HG03354 (cell line): ENCODE results near the gene TRHDE.
A peak's percentile ranks its signal among the peaks of the same experiment; 100 is the strongest.

ENCODE experiments used
- ATAC-seq: cut with Tn5 transposase; IDR thresholded peaks from one replicate; pipeline ENCODE4 v1.9.1; 2021; ENCODE audit warnings: mild to moderate bottlenecking; ENCODE audit not compliant: unreplicated experiment, poor library complexity, severe bottlenecking

TRHDE gene

DNA sequence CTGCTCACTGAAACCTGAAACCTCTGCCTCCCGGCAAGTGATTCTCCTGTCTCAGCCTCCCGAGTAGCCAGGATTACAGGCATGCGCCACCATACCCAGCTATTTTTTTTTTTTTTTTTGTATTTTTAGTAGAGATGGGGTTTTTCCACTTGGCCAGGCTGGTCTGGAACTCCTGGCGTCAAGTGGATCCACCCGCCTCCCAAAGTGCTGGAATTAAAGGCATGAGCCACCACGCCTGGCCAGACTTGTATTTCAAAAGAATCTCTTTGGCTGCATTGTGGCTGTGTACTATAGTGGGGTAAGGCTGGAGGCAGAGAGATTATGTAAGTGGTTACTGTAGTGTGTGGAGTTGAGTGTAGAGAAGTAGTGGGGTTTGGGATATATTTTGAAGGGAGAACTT lies 35.1 kb downstream of the TRHDE start:
- ATAC-seq: no peak

DNA sequence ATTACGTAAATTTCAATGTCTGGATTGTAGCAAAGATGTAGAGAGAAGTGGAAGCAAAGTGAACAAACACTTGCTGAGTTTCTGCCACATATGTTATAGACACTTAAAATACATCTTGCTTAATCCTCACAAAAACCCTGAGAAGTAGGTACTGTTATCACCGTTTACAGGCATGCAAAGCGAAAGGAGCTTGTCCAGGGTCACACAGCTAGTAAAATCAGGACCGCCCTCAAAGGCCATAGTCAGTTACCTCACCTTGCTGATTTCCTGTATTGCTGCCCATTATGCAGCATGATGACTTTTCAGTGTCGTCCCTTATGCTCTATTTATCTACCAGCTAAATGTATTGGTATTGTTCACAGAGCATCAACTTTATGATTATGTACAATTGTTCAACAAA lies 39.8 kb downstream of the TRHDE start:
- ATAC-seq: no peak

DNA sequence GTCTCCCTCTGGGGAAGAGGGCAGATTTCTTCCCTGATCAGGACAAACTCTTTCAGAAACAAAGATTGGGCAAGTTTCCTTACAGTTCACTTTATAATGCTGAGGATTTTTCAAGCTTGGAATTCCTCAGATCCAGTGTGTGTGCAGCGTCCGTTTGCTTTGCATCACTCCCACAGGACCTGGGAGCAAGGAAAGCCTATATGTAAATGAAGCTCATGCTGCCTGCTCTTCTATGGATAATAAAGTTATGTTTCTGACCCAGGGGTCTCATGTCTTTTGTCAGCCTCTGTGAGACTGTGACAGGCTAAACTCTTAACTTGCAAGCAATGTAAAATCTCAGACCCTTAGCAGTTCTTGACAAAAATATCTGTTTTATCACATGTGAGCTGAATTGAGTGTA lies 41.6 kb downstream of the TRHDE start:
- no peak for ATAC-seq

DNA sequence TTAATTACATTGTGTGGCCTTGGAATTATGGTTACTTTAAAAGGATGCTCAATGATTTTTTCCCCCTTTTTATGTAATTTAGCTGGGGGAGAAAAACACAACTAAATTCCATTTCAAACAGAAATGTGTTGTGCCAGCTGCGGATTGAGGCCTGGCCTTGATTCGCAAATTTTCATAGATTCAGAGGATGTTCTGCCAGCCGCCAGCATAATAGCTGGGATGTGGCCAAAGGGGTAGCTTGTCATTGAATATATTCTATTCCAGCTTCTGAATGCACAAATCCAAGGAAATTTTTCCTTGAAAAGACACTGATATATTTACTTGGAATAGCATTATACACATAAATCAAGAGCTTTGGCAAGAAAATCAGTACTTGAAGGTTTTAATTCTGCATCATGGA lies 43.7 kb downstream of the TRHDE start:
- no peak for ATAC-seq

DNA sequence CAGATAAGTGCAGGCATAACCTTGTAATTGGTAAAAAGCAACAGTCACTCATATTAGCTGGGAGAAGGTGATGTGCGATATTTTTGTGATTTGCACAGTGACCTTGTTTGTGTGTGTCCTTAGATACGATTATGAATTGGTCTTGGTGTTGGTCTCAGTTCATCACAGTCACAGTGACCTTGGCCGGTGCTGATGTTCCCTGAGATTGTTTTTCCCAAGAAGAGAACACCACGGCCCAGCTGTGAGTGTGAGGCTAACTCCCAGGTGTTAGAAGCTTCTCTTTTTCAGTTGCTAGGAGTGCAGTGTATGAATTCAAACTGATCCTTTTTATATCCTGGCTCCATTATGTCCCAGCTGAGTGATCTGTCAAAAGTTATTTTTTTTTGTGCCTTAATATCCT lies 46.2 kb downstream of the TRHDE start:
- ATAC-seq: no peak

DNA sequence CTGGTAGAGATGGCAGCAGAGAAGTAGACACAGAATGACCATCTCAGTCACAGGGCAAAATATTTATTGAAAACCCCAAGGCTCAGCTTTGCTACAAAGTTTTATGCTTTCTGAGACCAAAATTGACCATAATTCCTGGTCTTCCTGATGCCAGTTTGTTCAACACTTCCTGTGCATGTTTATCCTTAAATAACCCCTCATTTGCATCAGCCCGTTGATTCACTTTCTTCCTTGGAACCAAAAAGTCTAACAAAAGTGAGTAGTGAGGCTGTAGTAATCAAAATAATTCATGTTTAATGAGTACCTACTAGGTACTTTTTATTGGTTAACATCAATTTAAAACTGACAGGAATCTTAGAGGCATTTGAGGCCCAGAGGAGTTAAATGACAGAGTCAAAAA lies 51.7 kb downstream of the TRHDE start:
- no peak for ATAC-seq

DNA sequence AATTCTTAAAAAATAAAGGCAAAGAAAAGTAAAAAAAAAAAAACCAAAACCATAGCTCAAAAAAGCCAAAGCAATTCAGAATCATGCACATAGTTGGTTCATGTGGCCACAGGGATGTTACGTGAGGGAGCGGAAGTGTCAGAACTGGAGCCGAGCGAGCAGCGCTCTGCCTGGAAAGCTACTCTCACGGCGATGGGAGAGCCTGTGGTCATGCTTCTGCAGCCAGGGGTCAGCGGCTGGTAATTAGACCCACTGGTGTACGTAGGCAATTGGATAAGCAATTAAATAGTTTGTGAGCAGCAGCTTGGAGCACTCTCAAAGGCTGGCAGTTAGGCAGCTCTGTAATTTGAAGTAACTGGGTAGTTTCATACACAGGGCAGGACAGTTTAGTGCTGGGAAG lies 58.1 kb downstream of the TRHDE start:
- ATAC-seq: no peak

DNA sequence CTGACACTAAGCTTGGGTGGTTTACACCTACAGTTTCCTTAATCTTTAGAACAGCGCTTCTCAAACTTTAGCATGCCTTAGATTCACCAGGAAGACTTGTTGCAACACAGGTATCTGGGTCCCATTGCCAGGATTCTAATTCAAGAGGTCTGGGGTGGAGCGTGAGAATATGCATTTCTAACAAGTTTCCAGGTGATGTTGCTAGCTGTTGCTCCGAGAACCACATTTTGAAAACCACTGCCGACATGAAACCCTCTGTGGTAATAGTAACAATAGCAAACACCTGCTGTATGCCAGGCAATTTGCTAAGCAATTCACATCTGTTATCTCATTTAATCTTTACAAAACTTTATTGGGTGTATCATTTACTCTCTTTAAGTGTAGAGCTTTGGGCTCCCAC lies 58.6 kb downstream of the TRHDE start:
- no peak for ATAC-seq

DNA sequence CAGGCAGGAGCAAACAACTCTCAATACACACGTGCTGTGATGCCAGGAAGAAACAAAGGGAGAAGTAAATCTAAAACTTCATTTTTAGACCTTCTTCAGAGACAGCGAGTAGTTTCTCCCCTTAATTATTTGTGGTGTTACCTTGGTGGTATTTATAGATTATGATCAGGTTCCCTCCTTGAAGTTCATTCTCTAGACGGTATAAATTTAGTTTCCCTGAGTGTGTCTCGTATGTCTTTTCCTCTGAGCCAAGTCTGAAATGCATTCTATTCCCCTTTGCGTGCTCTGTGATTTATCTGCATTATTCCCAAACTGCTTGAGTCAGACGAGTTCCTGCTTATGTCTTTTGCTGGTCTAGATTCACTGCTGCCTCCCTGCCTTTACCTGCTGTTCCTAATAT lies 65.2 kb downstream of the TRHDE start:
- ATAC-seq: no peak

DNA sequence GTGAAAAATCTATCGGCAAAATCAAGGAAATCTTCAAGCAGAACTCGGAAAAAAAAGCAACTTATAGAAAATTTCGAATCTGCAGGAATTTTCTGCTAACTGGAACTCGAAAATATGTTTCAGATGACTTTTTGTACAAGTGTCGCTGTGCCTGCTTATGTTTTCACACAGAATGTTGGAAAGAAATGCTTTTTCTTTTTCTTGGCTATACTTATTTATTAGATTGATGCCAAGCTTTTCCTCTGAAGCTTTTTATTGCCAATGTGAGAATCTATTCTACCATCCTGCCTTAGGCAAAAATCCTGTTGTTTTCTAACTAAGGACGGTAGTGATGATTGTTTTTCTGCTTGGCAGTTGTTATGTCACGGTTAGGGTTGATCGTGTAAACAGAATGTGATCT lies 65.8 kb downstream of the TRHDE start:
- no peak for ATAC-seq

DNA sequence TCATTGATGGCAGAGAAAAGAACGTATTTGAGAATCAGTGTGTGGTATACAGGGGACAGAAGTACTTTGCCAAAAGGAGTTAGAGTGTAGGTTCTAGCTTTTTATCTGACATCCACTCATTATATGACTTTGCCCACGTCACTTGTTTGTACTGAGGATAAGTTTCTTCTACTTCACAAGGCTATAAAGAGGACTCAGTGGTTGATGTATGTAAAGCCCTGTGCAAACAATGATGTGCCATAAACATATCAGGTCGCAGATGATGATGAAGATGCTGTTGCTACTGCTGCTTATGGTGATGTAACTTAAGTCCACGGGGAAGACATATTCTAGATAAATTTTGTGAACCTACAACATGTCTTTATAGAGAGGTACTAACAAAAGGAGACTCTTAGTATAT lies 66.3 kb downstream of the TRHDE start:
- ATAC-seq: no peak

DNA sequence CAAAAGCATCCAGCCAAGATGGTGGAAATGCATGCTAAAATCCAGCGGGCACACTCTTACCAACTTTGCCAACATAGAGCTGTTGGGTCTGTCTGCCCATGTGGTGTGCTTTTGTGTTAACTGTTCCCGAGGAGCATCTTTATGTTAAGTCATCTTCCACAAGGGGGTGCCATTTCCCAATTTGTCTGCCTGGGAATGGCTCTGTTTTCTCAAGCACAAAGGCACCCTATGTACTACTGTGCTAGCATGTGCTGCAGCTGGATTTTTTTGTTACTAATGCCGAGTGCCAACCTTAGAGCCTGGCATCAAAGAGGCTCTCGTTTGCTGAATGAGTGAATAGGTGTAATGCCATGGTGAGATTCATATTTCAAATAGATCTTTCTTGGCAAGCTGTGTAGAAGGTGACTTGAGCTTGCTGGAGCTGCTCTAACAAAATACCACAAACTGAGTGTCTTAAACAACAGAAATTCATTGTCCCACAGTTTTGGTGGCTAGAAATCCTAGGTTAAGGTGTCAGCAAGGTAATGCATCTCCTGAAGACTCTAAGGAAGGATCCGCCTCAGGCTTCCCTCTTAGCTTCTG lies 74.3 kb downstream of the TRHDE start:
- peak; percentile 94 for ATAC-seq

DNA sequence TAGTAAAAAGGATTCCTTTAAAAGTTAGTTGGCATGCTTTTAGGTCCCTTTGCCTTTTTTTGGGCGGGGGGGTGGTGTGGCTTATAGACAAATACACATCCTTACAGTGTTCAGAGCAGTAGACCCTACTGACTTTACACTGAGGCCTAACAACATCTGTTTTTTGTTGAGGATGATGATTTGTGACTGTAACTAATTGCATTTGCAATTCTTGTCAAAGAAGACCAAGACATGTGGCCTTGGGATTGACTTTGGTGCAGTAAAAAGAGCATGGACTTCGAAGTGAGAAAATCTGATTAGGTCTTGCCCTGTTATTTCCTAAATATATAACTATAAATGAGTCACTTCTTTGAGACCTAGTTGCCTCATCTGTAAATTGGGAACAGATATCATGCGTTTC lies 77.3 kb downstream of the TRHDE start:
- ATAC-seq: no peak

DNA sequence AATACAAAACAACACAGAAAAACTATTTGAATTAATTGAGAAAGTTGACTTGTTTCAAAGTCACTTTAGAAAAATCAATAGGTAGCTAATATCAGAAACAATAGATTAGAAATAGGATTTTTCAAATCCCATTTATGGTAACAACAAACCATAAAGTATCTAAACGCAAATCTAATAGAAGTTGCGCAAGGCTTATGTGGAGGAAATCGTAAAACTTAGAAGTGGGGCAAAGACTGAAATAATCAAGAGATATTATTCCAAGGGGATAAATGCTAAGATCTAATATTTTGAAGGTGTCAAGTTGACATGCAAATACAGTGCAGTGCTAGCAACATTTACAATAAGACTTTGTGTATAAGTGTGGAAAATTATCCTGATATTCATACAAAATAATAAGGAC lies 87.2 kb downstream of the TRHDE start:
- ATAC-seq: no peak

DNA sequence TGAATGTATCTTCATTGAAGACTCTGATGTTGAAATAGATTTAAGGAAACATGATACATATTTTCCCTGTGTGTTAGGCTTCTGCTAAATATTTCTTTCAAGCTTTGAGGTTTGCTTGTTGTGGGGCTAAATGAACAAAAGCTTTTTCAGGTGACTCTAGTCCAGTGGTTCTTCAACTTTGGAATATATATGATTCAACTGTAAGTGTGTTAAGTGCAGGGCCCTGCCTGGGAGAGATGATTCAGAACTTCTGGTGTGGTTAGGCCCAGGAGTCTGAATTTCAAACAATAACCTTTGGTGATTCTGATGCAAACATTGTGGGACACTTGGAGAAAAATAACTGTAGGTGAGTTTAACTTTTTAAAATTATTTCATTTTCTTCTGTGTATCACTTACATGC lies 93.0 kb downstream of the TRHDE start:
- no peak for ATAC-seq

DNA sequence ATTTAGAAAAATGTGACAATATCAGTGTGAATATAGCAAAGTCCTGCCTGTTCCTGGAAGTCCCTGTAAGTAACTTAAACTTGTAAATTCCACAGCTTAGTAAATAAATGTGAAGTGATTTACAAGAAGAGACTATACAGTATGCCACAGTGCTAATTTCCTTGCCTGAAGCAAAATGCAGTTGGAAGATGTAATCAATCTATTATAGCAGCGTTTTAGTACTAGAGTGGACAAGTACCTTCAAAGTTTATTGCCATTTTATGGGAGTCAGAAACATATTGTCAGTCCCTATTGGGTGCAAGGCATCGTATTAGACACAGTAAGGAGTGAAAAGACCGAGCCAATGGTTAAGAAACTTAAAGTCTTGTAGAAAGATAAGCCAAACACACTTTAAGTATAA lies 94.1 kb downstream of the TRHDE start:
- ATAC-seq: no peak

DNA sequence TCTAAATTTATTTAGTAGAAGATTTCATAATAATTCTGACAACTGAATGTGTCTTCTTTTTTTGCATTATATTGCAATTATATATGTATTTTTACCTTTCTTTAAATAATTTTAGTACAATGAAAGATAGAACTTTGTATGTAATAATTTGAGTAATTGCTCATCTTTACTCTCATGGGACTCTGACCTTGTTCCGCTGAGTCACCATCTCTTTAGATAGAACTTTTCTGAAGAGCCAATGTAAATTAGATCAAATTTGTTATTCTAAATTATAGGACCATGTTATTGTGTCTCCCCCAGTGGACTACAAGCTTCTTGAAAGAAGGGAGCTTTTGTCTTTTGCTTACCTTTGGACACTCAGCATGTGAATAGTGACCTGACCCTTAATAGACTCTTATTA lies 96.1 kb downstream of the TRHDE start:
- no peak for ATAC-seq

DNA sequence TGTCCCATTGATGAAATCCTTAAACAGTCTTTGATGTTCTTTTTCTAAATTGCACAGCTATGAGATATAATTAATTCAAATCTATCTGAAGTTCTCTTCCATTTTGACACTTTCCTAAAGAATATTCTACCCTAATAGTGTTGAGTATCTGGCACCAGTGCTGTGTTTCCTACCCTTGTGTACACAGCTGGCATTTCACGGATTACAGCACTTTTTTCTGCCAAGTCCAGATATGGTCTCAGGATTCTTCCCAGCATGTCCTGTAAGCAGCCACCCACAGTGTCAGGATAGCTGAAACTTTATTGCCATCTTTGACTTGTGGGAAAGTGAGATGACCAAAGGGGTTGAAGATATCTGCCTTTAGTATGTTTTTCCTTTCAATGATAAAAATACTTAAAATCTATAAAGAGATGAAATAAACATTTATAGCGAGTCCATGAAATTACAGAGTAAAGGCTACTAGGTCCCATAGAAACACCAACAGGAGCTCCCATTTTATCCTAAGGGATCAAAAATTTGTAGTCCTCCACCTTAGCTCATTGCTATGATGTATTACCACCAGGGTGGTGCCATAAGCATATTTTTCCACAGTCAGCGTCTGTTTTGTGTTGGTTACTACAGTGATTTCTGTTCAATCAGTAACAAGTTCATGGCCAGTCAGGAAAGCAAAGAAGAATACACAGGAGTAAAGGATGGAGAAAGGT lies 96.7 kb downstream of the TRHDE start:
- no peak for ATAC-seq

DNA sequence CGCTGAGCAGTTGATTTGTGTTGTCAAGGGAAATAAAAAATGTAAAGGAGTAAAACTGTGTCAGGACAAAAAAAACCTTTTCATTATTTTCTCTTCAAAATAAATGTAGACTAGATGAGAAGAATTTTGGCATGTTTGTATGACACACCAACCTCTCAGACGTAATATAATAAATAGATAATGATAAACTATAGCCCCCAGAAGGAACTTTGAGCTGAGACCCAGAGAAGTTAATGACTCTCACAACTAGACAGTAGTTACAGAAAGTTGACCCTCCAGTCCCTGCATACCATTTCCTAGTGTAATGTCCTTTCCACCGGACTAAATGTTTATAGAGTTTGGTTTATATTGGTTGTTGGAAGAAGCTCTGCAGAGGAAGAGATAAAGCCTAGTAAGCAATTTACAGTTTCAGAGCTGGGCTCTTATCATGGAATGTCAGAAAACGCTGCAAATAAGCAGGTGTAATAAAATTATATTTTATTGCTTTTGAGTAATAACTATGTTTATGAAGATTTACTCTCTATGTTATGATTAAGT lies 97.3 kb downstream of the TRHDE start:
- no peak for ATAC-seq

DNA sequence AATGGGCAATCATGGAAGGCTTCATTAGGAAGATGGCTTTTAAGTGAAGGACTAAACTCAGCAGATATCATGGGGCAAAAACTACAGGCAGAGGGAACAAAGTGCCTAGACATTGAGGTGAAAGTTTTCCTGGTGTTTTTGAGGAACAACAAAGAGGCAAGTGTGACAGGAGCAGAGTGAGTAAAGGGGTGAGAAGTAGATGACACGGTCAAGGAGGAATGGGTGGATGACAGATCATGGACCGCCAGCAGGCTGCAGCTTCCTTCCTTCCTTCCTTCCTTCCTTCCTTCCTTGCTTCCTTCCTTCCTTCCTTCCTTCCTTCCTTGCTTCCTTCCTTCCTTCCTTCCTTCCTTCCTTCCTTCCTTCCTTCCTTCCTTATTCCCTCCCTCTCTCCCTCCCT lies 108.3 kb downstream of the TRHDE start:
- no peak for ATAC-seq

DNA sequence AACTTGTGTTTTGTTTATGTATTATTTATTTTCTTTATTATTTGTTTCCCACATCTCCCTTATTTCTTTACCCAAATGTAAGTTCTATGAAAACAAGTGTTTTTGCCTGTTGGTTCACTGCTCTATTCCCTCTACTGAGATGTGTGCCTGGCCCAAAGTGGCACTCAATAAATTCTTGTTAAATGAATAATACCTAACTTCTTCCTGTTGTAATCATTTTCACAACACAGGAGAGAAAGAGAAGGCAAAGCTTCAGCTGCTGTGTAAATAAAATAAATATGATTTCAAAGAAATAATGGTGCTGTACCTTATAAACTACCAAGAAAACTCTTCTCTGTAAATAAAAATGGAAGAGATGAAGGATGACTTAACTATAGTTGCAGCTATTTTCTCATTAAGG lies 116.2 kb downstream of the TRHDE start:
- no peak for ATAC-seq

DNA sequence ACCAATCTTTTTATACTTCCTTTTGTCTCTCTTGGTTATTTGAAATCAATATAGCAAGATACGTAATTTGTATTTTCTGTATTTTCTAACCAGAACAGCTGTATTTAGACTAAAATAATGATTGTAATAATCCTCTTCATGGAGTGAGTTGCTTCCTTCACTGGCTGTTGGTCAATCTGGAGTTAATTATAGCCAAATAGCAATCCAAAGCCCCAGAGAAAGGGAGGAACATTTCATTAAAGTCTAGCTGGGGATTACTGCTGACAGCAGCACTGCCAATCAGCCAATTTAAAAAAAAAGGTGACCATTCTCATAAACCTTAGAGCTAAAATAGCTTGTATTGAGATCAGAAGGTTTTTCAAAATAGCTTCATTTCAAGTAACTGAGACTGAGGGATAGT lies 118.0 kb downstream of the TRHDE start:
- ATAC-seq: no peak
